HAP-1 (cell line): ENCODE measurements around the gene CCL17.

ENCODE experiments used
- DNase-seq, 2 experiments: peaks; one replicate each; pipeline ENCODE4 v3.0.0-alpha.2; 2016 to 2020; ENCODE audit warnings: low spot score in 2 of 2
- H3K27me3 ChIP-seq: fragments of 250-450 bp; sonication (Bioruptor Pico); 2 replicates; pipeline ENCODE4 v1.5.1; 2020; ENCODE audit warnings: low read depth, mild to moderate bottlenecking, moderate library complexity
- H3K36me3 ChIP-seq: fragments of 250-450 bp; sonication (Bioruptor Pico); replicated peaks from 2 replicates; pipeline ENCODE4 v1.5.1; 2020; ENCODE audit warnings: mild to moderate bottlenecking
- H3K4me1 ChIP-seq: fragments of 250-450 bp; sonication (Bioruptor Pico); 2 replicates; pipeline ENCODE4 v1.5.1; 2020; ENCODE audit warnings: mild to moderate bottlenecking
- H3K4me3 ChIP-seq: fragments of 250-450 bp; sonication (Bioruptor Pico); 2 replicates; pipeline ENCODE4 v1.5.1; 2020; ENCODE audit warnings: mild to moderate bottlenecking, moderate library complexity
- H3K9me3 ChIP-seq: fragments of 250-450 bp; sonication (Bioruptor Pico); 2 replicates; pipeline ENCODE4 v1.5.1; 2020; ENCODE audit warnings: mild to moderate bottlenecking, moderate library complexity
- in situ Hi-C: fragments of 300-500 bp; cut with MboI; formaldehyde crosslinking; loops from 3 replicates; pipeline ENCODE4 v1.14.3; 2020; ENCODE audit warnings: low sequenced_read_pairs, inconsistent platforms, mixed read lengths

The CCL17 gene

GRCh38 chr16:57403965-57404817, at the start of gene CCL17:
Gene CCL17, plus strand, starts transcription at chr16:57404767. Its CDS starts 9,166 bp downstream, at chr16:57413933.
- no peak for DNase-seq
- in situ Hi-C loops: no loop called here
- H3K9me3 ChIP-seq: no peaks in the 10 kb centered on the region
- H3K4me1 ChIP-seq: no peaks in the 10 kb centered on the region
- no peaks in the 10 kb centered on the region for H3K36me3 ChIP-seq
- no peak within 1 kb of the TSS for H3K4me3 ChIP-seq
- no peaks in the 10 kb centered on the region; the same call in 1 of the 2 replicates for H3K27me3 ChIP-seq

GRCh38 chr16:57355898-57356414, 48.6 kb upstream of the CCL17 start:
- Histone ChIP-seq H3K4me3 (no peak overlapping the region), H3K27me3 (no peaks in the 10 kb centered on the region), H3K9me3 (no peaks in the 10 kb centered on the region), H3K4me1 (no peaks in the 10 kb centered on the region), H3K36me3 (no peaks in the 10 kb centered on the region)
- DNase-seq: no peak
- in situ Hi-C loops: no loop called here

GRCh38 chr16:57356547-57356946, 48.0 kb upstream of the CCL17 start:
- H3K27me3 ChIP-seq: no peaks in the 10 kb centered on the region
- no peak for DNase-seq
- in situ Hi-C loops: no loop called here

GRCh38 chr16:57357330-57358085, 47.1 kb upstream of the CCL17 start:
- Histone ChIP-seq H3K4me3 (no peak overlapping the region), H3K36me3 (no peaks in the 10 kb centered on the region), H3K27me3 (no peaks in the 10 kb centered on the region), H3K9me3 (no peaks in the 10 kb centered on the region), H3K4me1 (no peaks in the 10 kb centered on the region)
- DNase-seq: no peak
- in situ Hi-C loops: no loop called here

More at GRCh38 chr16:57356547-57356946, 48.0 kb upstream of the CCL17 start:
- Histone ChIP-seq H3K4me3 (no peak overlapping the region), H3K4me1 (no peaks in the 10 kb centered on the region), H3K36me3 (no peaks in the 10 kb centered on the region), H3K9me3 (no peaks in the 10 kb centered on the region)

GRCh38 chr16:57358086-57358420, 46.5 kb upstream of the CCL17 start:
- no peaks in the 10 kb centered on the region for H3K27me3 ChIP-seq
- no peaks in the 10 kb centered on the region for H3K9me3 ChIP-seq
- no peaks in the 10 kb centered on the region for H3K4me1 ChIP-seq
- no peak for DNase-seq
- no peak overlapping the region for H3K4me3 ChIP-seq
- H3K36me3 ChIP-seq: no peaks in the 10 kb centered on the region
- in situ Hi-C loops: no loop called here

GRCh38 chr16:57358527-57359095, 46.0 kb upstream of the CCL17 start, which contains the start of gene CCL22:
Gene CCL22, plus strand, starts transcription at chr16:57358783. Its CDS starts 34 bp downstream, at chr16:57358817.
- no peak for DNase-seq
- Histone ChIP-seq H3K4me1 (no peaks in the 10 kb centered on the region), H3K4me3 (no peak within 1 kb of the TSS), H3K27me3 (no peaks in the 10 kb centered on the region), H3K9me3 (no peaks in the 10 kb centered on the region), H3K36me3 (no peaks in the 10 kb centered on the region)
- in situ Hi-C loops: no loop called here

GRCh38 chr16:57360321-57360935, 44.1 kb upstream of the CCL17 start:
- Histone ChIP-seq H3K4me1 (no peaks in the 10 kb centered on the region), H3K9me3 (no peaks in the 10 kb centered on the region), H3K27me3 (no peaks in the 10 kb centered on the region), H3K36me3 (no peaks in the 10 kb centered on the region), H3K4me3 (no peak overlapping the region)
- no peak for DNase-seq
- in situ Hi-C loops: no loop called here

- no peaks in the 10 kb centered on the region for H3K4me1 ChIP-seq
- in situ Hi-C loops: no loop called here
- no peak for DNase-seq
- H3K36me3 ChIP-seq: no peaks in the 10 kb centered on the region
- no peaks in the 10 kb centered on the region for H3K27me3 ChIP-seq
- no peak overlapping the region for H3K4me3 ChIP-seq
- H3K9me3 ChIP-seq: no peaks in the 10 kb centered on the region
These were observed 43.2 kb upstream of the CCL17 start for GRCh38 chr16:57361404-57361803.

- no peaks in the 10 kb centered on the region for H3K27me3 ChIP-seq
- no peaks in the 10 kb centered on the region for H3K9me3 ChIP-seq
- H3K4me1 ChIP-seq: no peaks in the 10 kb centered on the region
- H3K4me3 ChIP-seq: no peak overlapping the region
- no peak for DNase-seq
- in situ Hi-C loops: no loop called here
- no peaks in the 10 kb centered on the region for H3K36me3 ChIP-seq
These were observed 40.4 kb upstream of the CCL17 start for GRCh38 chr16:57364143-57364542.

GRCh38 chr16:57366544-57367040, 38.0 kb upstream of the CCL17 start:
- no peaks in the 10 kb centered on the region for H3K36me3 ChIP-seq
- in situ Hi-C loops: no loop called here
- H3K4me1 ChIP-seq: no peaks in the 10 kb centered on the region
- no peaks in the 10 kb centered on the region for H3K9me3 ChIP-seq
- no peaks in the 10 kb centered on the region for H3K27me3 ChIP-seq
- no peak overlapping the region for H3K4me3 ChIP-seq
- no peak for DNase-seq

GRCh38 chr16:57367116-57367752, 37.3 kb upstream of the CCL17 start:
- no peaks in the 10 kb centered on the region for H3K36me3 ChIP-seq
- no peaks in the 10 kb centered on the region for H3K27me3 ChIP-seq
- H3K4me3 ChIP-seq: no peak overlapping the region
- in situ Hi-C loops: no loop called here
- no peak for DNase-seq
- H3K9me3 ChIP-seq: no peaks in the 10 kb centered on the region
- H3K4me1 ChIP-seq: no peaks in the 10 kb centered on the region; the same call in 1 of the 2 replicates

GRCh38 chr16:57371494-57372371, 32.8 kb upstream of the CCL17 start:
- DNase-seq: no peak
- Histone ChIP-seq H3K9me3 (no peaks in the 10 kb centered on the region), H3K27me3 (no peaks in the 10 kb centered on the region), H3K4me1 (peaks cover 4% of the 10 kb centered on the region; the same call in 1 of the 2 replicates), H3K36me3 (no peaks in the 10 kb centered on the region), H3K4me3 (no peak overlapping the region)
- in situ Hi-C loops: no loop called here
